Adrenal gland (tissue), 12 donors: ENCODE results near the gene CYP2S1. TPM values are rescaled to one million over a fixed set of nuclear protein-coding genes. Genes with fewer than 3 reads are reported as not detected.
A peak's percentile ranks its signal among the peaks of the same experiment; 100 is the strongest.

Experiments used
- DNase-seq, 7 donors: peaks; one replicate each; pipeline ENCODE4 v3.0.0-alpha.2; 2019 to 2020
- H3K27ac ChIP-seq, 5 donors: fragments of 200-600 bp; sonication (generic) in 4 of 5; 1 replicate in 3 of 5; 2 replicates in 2 of 5; pipeline versions ENCODE4 v1.5.1 to v1.8.0; 2016 to 2020; ENCODE audit warnings: mild to moderate bottlenecking in 1 of 5
- H3K27me3 ChIP-seq: fragments of 200-600 bp; 2 replicates; pipeline ENCODE4 v1.8.0; 2021
- H3K36me3 ChIP-seq, 2 donors: fragments of 200-600 bp; replicated peaks in 1 of 2; 1 replicate in 1 of 2; 2 replicates in 1 of 2; pipeline versions ENCODE4 v1.5.1 to v1.8.0; 2018 to 2022
- H3K4me1 ChIP-seq, 2 donors: fragments of 200-600 bp; replicated peaks in 1 of 2; 1 replicate in 1 of 2; 2 replicates in 1 of 2; pipeline versions ENCODE4 v1.5.1 to v1.8.0; 2018 to 2021
- H3K4me3 ChIP-seq, 4 donors: fragments of 200-600 bp; sonication (generic) in 3 of 4; one replicate each; pipeline ENCODE4 v1.5.1; 2016 to 2018
- H3K9me3 ChIP-seq, 3 donors: fragments of 200-600 bp; sonication (generic) in 1 of 3; replicated peaks in 1 of 3; 1 replicate in 2 of 3; 2 replicates in 1 of 3; pipeline versions ENCODE4 v1.5.1 to v1.8.0; 2016 to 2021
- CTCF ChIP-seq, 6 experiments: fragments of 450-650 bp in 4 of 6; fragments of 200-600 bp in 2 of 6; sonication (generic) in 1 of 6; IDR thresholded peaks; 1 replicate in 5 of 6; 2 replicates in 1 of 6; pipeline versions ENCODE4 v1.5.1 to v1.8.0; 2016 to 2021; ENCODE audit warnings: antibody characterized with exemption in 6 of 6, mild to moderate bottlenecking in 2 of 6, moderate library complexity in 1 of 6
- POLR2A ChIP-seq, 2 donors: fragments of 450-650 bp; IDR thresholded peaks; one replicate each; pipeline ENCODE4 v1.6.1; 2017; ENCODE audit warnings: antibody characterized with exemption in 2 of 2, mild to moderate bottlenecking in 2 of 2, moderate library complexity in 1 of 2
- WGBS, 4 donors: extraction: QIAGEN DNeasy Blood & Tissue Kit in 2 of 4; methylation state at CpG; one replicate each; pipeline versions ENCODE4 v1.1.5 to v1.1.7; 2013 to 2017; 5-methylcytosine and 5-hydroxymethylcytosine counted together
- intact Hi-C, 2 donors: fragments of 100-400 bp; cut with DNase I; formaldehyde crosslinking; loops; one replicate each; pipeline versions ENCODE4 v1.14.1 to v1.15.0; 2022 to 2023
- polyA plus RNA-seq, 3 donors: library from polyadenylated mRNA; stranded (reverse); fragments of 200-250 nt in 2 of 3; fragments of 350-450 nt in 1 of 3; fragmentation: Illumina TruSeq in 1 of 3; extraction: RNeasy Lipid Tissue Mini Kit (QIAGEN cat#74804) in 1 of 3; gene quantifications; one replicate each; pipeline ENCODE4 v1.2.3, GENCODE V29; 2013 to 2014
- total RNA-seq, 9 donors: library from RNA; depleted of rRNA in 4 of 9; stranded (reverse); fragments of >200 nt in 4 of 9; fragments of 120-200 nt in 1 of 9; fragmentation: NEBNext Ultra II Directional in 1 of 9; extraction: Animal tissue kit (Norgen Biotek cat#: 25700) in 1 of 9; gene quantifications; one replicate each; pipeline versions ENCODE4 v1.1.0 to v1.2.4, GENCODE V29; 2013 to 2023
- donor health status: healthy with polysubstance abuse.
- donor health status: Bipolar disorder and iron deficiency.
- donor health status: DM: yes; HTN: yes; CAD: no.
- donor health status: DM: no; HTN: no; CAD: no.
- donor health status: DM: no; HTN: no; CAD: no.
- donor health status: DM: yes; HTN: yes; CAD: no.

Gene CYP2S1
- total and polyA plus RNA-seq, 12 donors: 0.06 to 4.7 (median 1.7) TPM

- no peak overlapping the region for H3K27ac ChIP-seq
- intact Hi-C loops: no loop called here
- DNase-seq: no peak
- 52 to 58% (median 58%) methylated on average over 8 of the region's 8 CpGs for WGBS, 4 donors
- H3K9me3 ChIP-seq: no peaks in the 10 kb centered on the region
- H3K36me3 ChIP-seq: no peaks in the 10 kb centered on the region
- peaks cover 6% of the 10 kb centered on the region for H3K27me3 ChIP-seq
- H3K4me1 ChIP-seq: peaks cover 0 to 10% of the 10 kb centered on the region in 2 donors
- no peak overlapping the region for H3K4me3 ChIP-seq
- no peak for TF ChIP-seq CTCF (IDR thresholded peaks at IDR 0.05)
- no peak for TF ChIP-seq POLR2A (IDR thresholded peaks at IDR 0.05)
Observed at GRCh38 chr19:41189425-41190065, 3.5 kb upstream of the CYP2S1 start.

- peaks cover 6% of the 10 kb centered on the region for H3K27me3 ChIP-seq
- no peak for DNase-seq
- WGBS, 4 donors: 24 to 51% (median 31%) methylated on average over 11 to 13 of the region's 13 CpGs
- H3K4me1 ChIP-seq: peaks cover 0 to 10% of the 10 kb centered on the region in 2 donors
- H3K36me3 ChIP-seq: no peaks in the 10 kb centered on the region
- H3K4me3 ChIP-seq: peak overlapping the region in 1 of 4 donors; percentile 49
- H3K9me3 ChIP-seq: no peaks in the 10 kb centered on the region
- intact Hi-C loops: no loop called here
- TF ChIP-seq CTCF (IDR thresholded peaks at IDR 0.05): no peak
- TF ChIP-seq POLR2A (IDR thresholded peaks at IDR 0.05): no peak
- H3K27ac ChIP-seq: no peak overlapping the region
Observed at GRCh38 chr19:41193430-41194156, 574 bp downstream of the CYP2S1 start.

- Histone ChIP-seq H3K4me1 (peaks cover 0 to 10% of the 10 kb centered on the region in 2 donors), H3K27ac (no peak overlapping the region), H3K36me3 (no peaks in the 10 kb centered on the region), H3K9me3 (no peaks in the 10 kb centered on the region), H3K27me3 (peaks cover 6% of the 10 kb centered on the region), H3K4me3 (no peak overlapping the region)
- 55 to 76% (median 58%) methylated on average over 6 of the region's 6 CpGs for WGBS, 4 donors
- no peak for TF ChIP-seq CTCF (IDR thresholded peaks at IDR 0.05)
- TF ChIP-seq POLR2A (IDR thresholded peaks at IDR 0.05): no peak
- intact Hi-C loops: no loop called here
- DNase-seq: no peak
Observed at GRCh38 chr19:41194157-41194552, 1.1 kb downstream of the CYP2S1 start.

- Histone ChIP-seq H3K4me1 (peaks cover 0 to 10% of the 10 kb centered on the region in 2 donors), H3K9me3 (no peaks in the 10 kb centered on the region), H3K4me3 (no peak overlapping the region), H3K27ac (no peak overlapping the region), H3K36me3 (no peaks in the 10 kb centered on the region), H3K27me3 (peaks cover 6% of the 10 kb centered on the region)
- TF ChIP-seq POLR2A (IDR thresholded peaks at IDR 0.05) (no peak), CTCF (IDR thresholded peaks at IDR 0.05) (no peak)
- WGBS, 4 donors: 71 to 75% (median 72%) methylated on average over 10 of the region's 10 CpGs
- no peak for DNase-seq
- intact Hi-C loops: loop anchor here in 1 of 2 donors (5.0 kb wide), 1 partner anchor 111 kb away; no protein-coding TSS in a partner anchor
Observed at GRCh38 chr19:41195675-41196497, 2.9 kb downstream of the CYP2S1 start.
